OCI-LY7 (cell line): ENCODE measurements around the gene BCDIN3D.

ENCODE experiments used
- CTCF ChIP-seq: fragments of 200-600 bp; sonication (generic); conservative IDR thresholded peaks from 2 replicates; pipeline ENCODE4 v1.5.1; 2014; ENCODE audit warnings: mild to moderate bottlenecking, antibody characterized with exemption, low read length, moderate library complexity, mixed read lengths
- EZH2phosphoT487 ChIP-seq: fragments of 200-600 bp; sonication (generic); IDR thresholded peaks from 2 replicates; pipeline ENCODE4 v1.6.1; 2018; ENCODE audit warnings: low read depth, borderline replicate concordance, mild to moderate bottlenecking, mixed run types, antibody characterized with exemption, low read length, moderate library complexity, mixed read lengths

GRCh38 chr12:49880756-49881414, 38.0 kb upstream of the BCDIN3D start:
- TF ChIP-seq CTCF, result no peak
- TF ChIP-seq EZH2phosphoT487, result no peak
